Keratinocyte (primary cell): ENCODE measurements around the gene TRAPPC6A.
A peak's percentile ranks its signal among the peaks of the same experiment; 100 is the strongest.

Experiments used
- CTCF ChIP-seq, 3 experiments: IDR thresholded peaks in 1 of 3; conservative IDR thresholded peaks in 1 of 3; optimal IDR thresholded peaks in 1 of 3; 2 replicates in 2 of 3; 3 replicates in 1 of 3; pipeline versions ENCODE3 to v1.5.1; 2011; ENCODE audit warnings: low read length in 3 of 3, mild to moderate bottlenecking in 3 of 3, moderate library complexity in 2 of 3, control low read depth in 1 of 3, inconsistent platforms in 1 of 3; ENCODE audit not compliant: insufficient read depth in 2 of 3; ENCODE audit errors: extremely low read depth in 1 of 3
- EZH2 ChIP-seq: IDR thresholded peaks from one replicate; pipeline ENCODE4 v1.6.1; 2012; ENCODE audit warnings: inconsistent platforms, mild to moderate bottlenecking, low read length, moderate library complexity

GRCh38 chr19:45161738-45162607 lies 16.1 kb downstream of the TRAPPC6A start:
- peak; percentile 24 to 69 (median 44) for TF ChIP-seq CTCF (optimal IDR thresholded peaks at IDR 0.05 in 1 of 3, IDR thresholded peaks at IDR 0.05 in 1 of 3, conservative IDR thresholded peaks at IDR 0.05 in 1 of 3; ENCODE audit: extremely low read depth in 1 of 3, insufficient read depth in 2 of 3, low read length in 3 of 3)
- no peak for TF ChIP-seq EZH2
